DMS53 (cell line): ENCODE results near the gene GRIK2.

Source experiments
- DNase-seq: peaks from one replicate; lab custom pipeline; 2025; lab: John Stamatoyannopoulos, UW

GRIK2 gene

DNA sequence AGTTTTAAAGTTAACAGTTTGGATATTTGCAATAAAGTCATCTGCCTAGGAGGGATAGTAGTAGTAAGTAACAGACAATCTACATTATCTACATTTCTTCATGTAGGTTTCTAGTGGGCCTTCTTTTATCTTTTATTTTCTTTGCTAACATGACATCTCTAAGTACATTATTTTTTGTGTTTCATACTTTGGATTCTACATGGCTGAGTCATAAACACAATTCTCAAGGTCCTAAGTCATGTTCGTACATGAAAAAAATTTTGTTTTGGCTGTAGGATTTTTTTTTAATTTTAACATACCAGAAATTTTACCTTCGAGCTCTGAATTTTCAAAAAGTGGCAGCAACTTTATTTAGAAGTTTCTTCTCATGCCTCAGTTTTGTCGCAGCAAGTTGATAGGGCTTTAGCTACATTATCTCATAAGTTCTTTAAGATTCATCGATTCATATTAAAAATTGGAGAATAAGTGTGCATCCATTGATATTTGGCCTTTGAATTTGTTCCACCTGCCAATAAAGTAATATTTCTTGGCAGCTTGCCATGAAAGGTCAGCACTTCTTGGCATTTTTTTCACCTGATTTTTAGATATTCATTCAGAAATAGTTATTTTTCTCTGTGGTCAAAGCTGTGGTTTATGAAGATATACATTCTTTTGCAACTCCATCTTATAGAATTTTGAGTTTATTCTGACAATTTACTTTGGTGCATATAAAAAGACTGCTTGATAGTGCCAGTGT, 146.2 kb downstream of the GRIK2 start:
- DNase-seq, result no peak

DNA sequence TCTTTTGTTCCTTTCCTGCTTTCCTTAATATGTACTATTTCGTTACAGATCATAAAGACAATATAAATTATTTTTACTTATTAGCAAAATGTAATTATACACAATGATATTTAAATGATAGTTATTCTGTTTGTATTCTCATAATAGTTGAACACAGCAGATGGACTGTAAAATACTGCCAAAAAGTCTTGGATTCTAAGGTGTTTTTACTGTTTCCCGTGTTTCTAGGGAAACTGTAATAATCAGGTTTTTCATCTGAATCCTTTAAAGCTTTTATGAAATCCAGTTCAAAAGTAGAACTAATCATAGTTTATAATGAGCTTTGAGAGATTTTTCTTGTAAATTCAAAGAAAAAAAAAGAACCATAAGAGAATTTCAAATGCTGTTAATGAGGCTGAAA, 148.4 kb downstream of the GRIK2 start:
- no peak for DNase-seq

DNA sequence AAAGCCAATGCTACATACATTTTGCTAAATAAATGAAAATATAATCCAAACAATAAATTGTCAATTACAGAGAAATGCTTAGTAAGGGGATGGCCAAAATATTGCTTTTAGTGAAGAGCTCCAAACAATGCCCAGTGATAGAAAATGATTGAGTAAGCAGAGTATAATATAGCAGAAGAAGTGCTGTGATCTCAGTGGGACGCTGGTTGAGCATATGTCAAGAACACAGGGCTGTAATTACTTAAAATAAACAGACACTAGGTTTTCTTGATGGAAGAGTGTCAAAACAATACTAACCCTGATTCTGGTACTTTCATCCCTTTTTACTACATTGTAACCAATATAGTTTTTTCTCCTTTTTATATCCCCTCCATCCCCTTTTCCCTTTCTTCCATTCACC, 150.3 kb downstream of the GRIK2 start:
- DNase-seq, result no peak

DNA sequence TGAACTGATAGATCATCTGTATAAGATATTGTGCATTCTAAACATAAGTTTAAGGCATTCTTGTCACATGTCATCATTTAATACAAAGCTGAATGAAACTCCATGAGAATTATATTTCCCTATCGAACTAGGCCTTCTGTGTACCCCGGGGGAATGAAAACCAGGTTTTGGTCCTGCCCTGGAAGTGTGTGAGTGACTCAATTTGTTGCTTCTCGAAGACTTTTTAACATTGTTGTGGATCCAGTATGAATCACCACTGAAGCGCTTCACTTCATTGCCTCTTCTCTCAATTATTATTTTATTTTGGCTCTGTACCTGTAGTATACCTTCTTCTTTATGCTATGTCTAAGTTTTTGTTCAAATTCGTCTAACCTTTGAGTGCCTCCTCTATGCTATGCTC, 150.8 kb downstream of the GRIK2 start:
- DNase-seq, result no peak

GRCh38 chr6:101545191-101545590, 151.7 kb downstream of the GRIK2 start:
- DNase-seq, result no peak

DNA sequence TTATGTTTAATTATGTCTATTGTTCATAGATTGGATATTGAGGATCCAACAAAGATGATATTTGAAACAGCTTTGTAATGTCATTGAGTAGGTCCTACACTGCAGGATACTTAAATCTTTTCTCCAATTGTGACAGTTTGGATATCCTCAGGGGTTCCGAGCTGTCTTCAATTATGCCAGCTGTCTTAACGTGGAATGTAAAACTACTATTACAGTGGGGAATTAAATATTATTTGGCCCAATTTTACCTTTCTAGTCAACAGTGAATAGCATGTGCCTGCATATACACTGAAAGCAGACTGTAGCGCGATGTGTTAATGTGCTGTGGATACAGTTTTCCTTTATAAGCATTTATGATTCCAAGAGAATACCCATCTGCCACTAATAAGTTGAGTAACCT, 156.9 kb downstream of the GRIK2 start:
- DNase-seq, result no peak

DNA sequence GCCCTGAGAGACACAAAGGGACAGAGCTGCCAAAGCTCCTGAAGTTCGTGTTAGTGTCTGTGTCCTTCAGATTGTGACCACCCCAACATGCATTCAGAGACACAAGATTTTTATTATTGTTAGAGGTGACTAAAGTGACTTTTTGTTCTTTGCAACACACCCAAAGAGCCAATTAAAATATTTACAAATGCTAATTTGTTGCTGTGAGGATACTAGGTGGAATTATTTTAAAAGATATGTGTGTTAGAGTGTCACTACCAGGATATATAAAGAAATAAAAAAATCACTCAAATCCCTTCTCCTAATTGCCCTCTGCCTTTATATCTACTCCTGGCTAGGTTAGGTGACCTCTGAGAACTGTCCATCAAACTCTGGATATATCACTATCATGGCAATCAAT, 160.7 kb downstream of the GRIK2 start:
- DNase-seq, result no peak

DNA sequence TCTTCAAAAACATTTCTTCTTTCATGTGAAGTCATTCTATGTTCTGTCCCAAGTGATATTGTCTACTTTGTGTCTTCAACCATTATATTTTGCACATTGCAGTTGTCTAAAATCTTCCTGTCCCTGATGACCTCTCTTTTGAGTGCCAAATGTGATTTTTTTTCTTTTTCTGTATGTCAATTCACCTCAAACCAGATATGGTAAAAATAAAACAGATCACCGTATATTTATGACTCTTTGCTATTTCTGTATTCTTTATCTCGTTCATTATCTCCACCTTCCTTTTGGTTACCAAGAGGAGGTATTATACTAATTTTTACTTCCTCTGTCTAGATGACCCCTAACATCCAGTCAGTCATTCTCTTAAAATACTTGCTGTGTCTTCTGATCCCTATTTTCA, 165.2 kb downstream of the GRIK2 start:
- DNase-seq, result no peak

GRCh38 chr6:101572627-101573026, 179.1 kb downstream of the GRIK2 start:
- DNase-seq, result no peak

DNA sequence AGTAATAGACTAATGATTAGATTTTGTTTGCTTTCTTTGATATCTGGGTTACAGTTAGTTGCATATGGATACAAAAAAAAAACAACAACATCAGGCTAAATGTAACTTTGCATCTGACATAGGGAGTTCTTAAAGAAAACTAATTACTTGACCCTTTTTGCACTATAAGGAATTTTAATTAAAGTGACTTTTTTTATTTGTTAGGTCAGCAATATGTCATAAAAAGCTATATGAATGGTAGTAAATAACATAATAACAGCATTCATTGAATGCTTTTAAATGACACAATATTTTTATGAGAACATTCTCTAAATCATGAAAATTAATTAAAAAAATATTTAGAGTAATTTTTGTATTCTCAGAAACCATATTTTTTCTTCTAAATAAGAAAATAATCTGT, 183.6 kb downstream of the GRIK2 start:
- DNase-seq, result no peak

- no peak for DNase-seq
Measured at GRCh38 chr6:101578306-101578705, 184.8 kb downstream of the GRIK2 start.

DNA sequence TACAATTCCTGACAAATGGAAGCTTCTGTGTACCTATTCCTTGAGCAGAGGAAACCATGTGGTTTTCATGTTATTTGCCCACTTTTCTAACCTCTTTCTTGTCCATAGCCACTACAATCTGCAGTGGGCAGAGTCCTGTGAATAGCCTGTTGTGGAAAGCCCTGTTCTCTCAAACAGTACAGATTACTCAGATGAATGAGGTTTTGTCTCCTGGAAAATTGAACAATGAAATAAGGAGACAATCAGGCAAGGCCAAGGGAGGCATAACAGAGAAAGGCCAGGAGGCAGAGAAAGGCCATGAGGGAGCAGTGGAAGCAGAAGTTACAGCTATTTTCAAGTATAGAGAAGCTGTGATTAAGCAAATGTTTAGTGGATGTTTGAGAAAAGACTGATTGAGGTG, 189.3 kb downstream of the GRIK2 start:
- no peak for DNase-seq

GRCh38 chr6:101585501-101585900, 192.0 kb downstream of the GRIK2 start:
- DNase-seq, result no peak

DNA sequence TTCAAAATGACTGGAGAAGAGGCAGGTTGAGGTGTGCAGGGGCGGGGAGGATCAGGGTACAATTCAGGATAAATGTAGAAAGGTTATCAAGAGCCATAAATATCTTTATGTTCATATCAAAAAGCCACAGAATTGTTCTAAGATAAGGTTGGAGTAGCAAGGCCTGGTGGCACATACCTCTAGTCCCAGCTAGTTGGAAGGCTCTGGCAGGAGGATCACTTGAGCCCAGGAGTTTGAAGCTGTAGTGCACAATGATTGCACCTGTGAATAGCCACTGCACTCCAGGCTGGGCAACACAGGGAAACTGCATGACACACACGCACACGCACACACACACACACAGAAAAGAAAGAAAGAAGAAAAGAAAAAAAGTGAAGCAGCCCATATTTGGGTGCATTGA, 194.8 kb downstream of the GRIK2 start:
- no peak for DNase-seq

DNA sequence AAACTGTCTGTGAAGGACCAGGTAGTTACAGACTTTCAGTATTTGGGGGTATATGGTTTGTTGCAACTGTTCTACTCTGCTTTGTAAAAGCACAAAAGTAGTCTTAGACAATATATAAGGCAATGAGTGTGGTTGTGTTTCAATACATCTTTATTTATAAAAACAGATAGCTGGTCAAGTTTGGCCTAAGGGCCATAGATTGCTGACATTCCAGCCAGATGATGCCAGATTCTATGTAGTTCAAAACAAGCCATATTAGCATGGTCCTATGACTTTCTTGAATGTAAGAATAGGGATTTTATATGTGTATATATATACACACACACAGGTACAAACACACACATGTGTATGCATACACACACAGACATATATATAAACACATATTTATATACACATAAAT, 201.8 kb downstream of the GRIK2 start:
- DNase-seq, result no peak

DNA sequence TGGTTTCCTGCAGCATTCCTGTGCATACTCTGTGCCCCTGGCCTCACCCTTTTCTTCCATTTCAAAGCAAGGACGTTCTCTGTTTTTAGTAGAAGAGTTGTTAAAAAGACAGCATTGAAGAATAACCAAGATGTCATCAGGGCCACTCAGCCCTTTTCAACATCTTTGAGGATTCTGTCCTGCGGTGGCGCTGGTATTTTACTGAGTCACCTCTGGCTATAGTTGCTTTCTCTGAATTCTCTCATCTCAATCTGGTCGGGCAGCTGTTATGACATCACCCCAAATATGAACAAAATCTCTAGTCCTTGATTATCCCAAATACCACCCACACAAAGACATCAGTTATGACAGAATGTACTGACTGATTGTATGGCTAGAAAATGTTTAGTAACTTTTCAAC, 204.2 kb downstream of the GRIK2 start:
- DNase-seq, result no peak

DNA sequence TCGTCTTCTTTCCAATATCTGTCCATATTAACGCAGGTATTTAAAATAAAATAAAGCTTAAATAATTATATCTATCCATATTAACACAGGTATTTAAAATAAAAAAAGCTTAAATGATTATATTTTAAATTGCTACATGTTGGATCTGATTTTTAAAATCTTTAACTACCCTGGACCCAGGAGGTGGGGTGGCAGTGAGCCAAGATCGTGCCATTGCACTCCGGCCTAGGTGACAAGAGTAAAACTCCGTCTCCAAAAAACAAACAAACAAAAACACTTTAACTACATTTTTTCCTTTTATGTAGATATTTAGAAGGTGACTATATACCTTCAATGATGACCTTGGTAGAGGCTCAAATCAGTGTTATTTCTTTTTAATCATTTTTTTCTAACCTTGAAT, 211.9 kb downstream of the GRIK2 start:
- no peak for DNase-seq

- peak; percentile 80 for DNase-seq
Measured at GRCh38 chr6:101605874-101606273, 212.4 kb downstream of the GRIK2 start.

DNA sequence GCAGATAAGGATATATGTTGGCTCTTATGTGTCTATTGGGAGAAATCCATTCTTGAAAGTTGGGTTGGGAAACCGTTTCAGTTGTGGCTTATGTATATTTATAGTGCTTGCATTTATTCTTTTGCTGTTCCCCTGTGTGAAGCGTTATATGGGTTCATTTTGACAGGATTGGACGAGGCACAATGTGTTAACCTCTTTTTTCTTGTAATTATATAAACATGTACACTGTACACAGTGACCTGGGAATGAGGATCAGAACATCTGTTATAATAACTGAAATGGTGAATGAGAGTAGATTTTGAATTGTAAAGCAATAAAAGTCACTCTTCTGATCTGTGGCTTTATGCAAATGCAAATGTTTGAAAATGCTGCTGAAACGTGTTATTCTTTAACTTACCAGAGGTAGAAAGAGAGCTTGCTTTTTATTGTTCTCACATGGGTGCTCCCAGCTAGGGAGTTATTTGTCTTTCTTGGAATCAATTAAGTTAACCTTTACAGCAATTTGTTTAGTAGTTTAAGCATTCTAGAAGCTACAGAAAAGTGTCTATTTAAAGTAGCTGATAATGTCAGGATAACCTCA, 213.7 kb downstream of the GRIK2 start:
- DNase-seq, result no peak

DNA sequence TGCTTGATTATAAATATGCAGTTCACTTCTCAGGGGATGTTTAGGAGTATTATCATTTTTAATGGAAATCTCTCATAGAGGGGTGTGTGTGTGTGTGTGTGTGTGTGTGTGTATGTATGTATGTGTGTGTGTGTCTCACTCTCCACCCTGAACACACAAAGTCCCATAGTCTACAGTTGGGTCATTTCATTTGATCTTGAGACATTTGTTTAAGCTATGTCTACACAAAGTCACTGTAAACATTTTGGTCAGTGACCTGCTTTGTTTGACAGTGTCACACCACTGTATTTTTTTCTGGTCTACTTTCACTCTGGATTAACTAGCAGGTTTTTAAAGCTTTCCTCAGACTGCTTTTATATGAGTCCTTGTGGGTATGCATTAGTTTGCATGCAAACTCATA, 215.2 kb downstream of the GRIK2 start:
- peak; percentile 72 for DNase-seq

DNA sequence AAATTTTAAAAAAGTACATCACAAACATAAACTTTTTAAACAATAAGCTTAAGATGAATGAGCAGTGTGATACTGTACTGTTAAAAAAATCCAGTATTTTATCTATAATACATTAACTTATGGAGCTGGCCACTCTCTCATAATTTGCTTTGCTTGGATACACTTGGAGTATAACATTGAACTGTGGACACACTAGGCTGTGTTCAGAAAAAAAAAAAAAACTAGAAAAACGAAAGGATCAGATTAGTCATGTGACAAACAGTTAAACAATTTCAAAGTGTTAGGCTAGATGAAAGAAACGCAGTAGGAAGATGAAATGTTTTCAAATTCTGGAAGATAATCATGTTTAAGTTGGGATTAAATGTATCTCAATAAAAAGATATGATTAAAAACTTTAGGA, 220.0 kb downstream of the GRIK2 start:
- peak; percentile 5 for DNase-seq

DNA sequence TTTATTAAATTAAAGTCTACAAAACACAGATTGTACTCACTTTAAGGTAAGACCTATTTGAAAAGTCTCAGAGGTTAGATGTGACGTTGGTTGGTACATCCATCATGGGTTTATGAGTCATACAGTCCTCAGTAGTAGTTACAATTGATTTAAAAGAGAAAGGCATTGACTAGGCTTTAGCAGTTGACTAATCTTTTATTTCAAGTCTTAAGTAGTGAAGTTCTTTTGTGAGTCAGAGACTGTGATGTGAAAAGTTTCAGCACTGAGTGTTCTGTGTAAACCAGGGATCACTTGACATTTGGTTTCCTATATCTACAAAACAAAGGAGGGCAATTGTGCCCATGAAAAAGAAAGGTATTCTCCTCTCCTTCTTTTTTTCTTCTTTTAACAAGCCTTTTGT, 221.3 kb downstream of the GRIK2 start:
- peak; percentile 51 for DNase-seq

GRCh38 chr6:101626269-101626668, 232.8 kb downstream of the GRIK2 start:
- peak; percentile 87 for DNase-seq

GRCh38 chr6:101630941-101631340, 237.4 kb downstream of the GRIK2 start:
- no peak for DNase-seq
